ENCODE data around the gene FAM118A. TPM values are rescaled to one million over a fixed set of nuclear protein-coding genes. Genes with fewer than 3 reads are reported as not detected.
A peak's percentile ranks its signal among the peaks of the same experiment; 100 is the strongest.
"Not testable (repeated sequence)": the region's sequence is repeated elsewhere in the genome, so short reads cannot be mapped to it uniquely, and the experiment has no call there.

The FAM118A gene
- 49.7 and 59.3 TPM in 2 replicates for total RNA-seq

- Mint-ChIP-seq H3K9me3 (no peaks in the 10 kb centered on the region), H3K36me3 (ENCODE audit: low read depth) (peaks cover 9% of the 10 kb centered on the region), H3K27me3 (no peaks in the 10 kb centered on the region), H3K4me1 (peaks cover 36% of the 10 kb centered on the region), H3K4me3 (peak within 1 kb of the TSS; percentile 85), H3K27ac (peak within 1 kb of the TSS; percentile 90)
- ChIA-PET CTCF (no interaction called here), POLR2A (interaction anchor here (0.6 to 2.9 kb wide), 11 partner anchors 10 to 349 kb away, joined by 3 to 20 read pairs (median 4); partner anchors contain the start of gene UPK3A)
- peak; percentile 100 for DNase-seq
- TF ChIP-seq CTCF (IDR thresholded peaks at IDR 0.05): no peak
- peak; percentile 86 for ATAC-seq (ENCODE audit: low read depth)
- intact Hi-C loops (cut with micrococcal nuclease): loop anchor here (1.0 to 5.0 kb wide), 7 partner anchors 9 to 147 kb away; partner anchors contain the start of genes KIAA0930, NUP50, RIBC2 and SMC1B
Observed at GRCh38 chr22:45309422-45310227, at the start of gene FAM118A. FAM118A (plus strand) TSS chr22:45309934; CDS start chr22:45322380, 12,446 bp downstream.

GRCh38 chr22:45260395-45260759 lies 49.4 kb upstream of the FAM118A start:
- ATAC-seq (ENCODE audit: low read depth); DNase-seq; H3K9me3 Mint-ChIP-seq; H3K27ac Mint-ChIP-seq; H3K27me3 Mint-ChIP-seq; H3K4me3 Mint-ChIP-seq; H3K36me3 Mint-ChIP-seq (ENCODE audit: low read depth); CTCF ChIA-PET; POLR2A ChIA-PET: not testable (repeated sequence)
- intact Hi-C loops (cut with micrococcal nuclease): loop anchor here (5.0 kb wide), 1 partner anchor 158 kb away; no protein-coding TSS in a partner anchor
- H3K4me1 Mint-ChIP-seq: peaks cover 51% of the 10 kb centered on the region

- Mint-ChIP-seq H3K36me3 (ENCODE audit: low read depth) (no peaks in the 10 kb centered on the region), H3K4me1 (peaks cover 55% of the 10 kb centered on the region)
- CTCF ChIA-PET: interaction anchor here (0.9 kb wide), 1 partner anchor 24 kb away, joined by 3 read pairs; no protein-coding TSS in a partner anchor
Observed at GRCh38 chr22:45261407-45262088, 48.2 kb upstream of the FAM118A start.

GRCh38 chr22:45262195-45262930 lies 47.4 kb upstream of the FAM118A start:
- Mint-ChIP-seq H3K27me3 (no peaks in the 10 kb centered on the region), H3K27ac (no peak overlapping the region), H3K36me3 (ENCODE audit: low read depth) (no peaks in the 10 kb centered on the region), H3K4me3 (peak overlapping the region; percentile 38), H3K4me1 (peaks cover 52% of the 10 kb centered on the region), H3K9me3 (no peaks in the 10 kb centered on the region)
- CTCF ChIA-PET: interaction anchor here (0.9 to 1.4 kb wide), 3 partner anchors 25 to 27 kb away, joined by 3 to 4 read pairs (median 4); no protein-coding TSS in a partner anchor
- intact Hi-C loops (cut with micrococcal nuclease): loop anchor here (5.0 kb wide), 1 partner anchor 160 kb away; no protein-coding TSS in a partner anchor
- no peak for ATAC-seq (ENCODE audit: low read depth)
- peak; percentile 21 for DNase-seq
- no peak for TF ChIP-seq CTCF (IDR thresholded peaks at IDR 0.05)
- POLR2A ChIA-PET: interaction anchor here (0.8 to 3.4 kb wide), 10 partner anchors 13 to 686 kb away, joined by 3 to 27 read pairs (median 4); partner anchors contain the start of gene NUP50

More at GRCh38 chr22:45261407-45262088, 48.2 kb upstream of the FAM118A start:
- H3K27me3 Mint-ChIP-seq: no peaks in the 10 kb centered on the region
- DNase-seq (no peak), ATAC-seq (ENCODE audit: low read depth) (no peak)
- H3K9me3 Mint-ChIP-seq: no peaks in the 10 kb centered on the region
- H3K27ac Mint-ChIP-seq: no peak overlapping the region
- POLR2A ChIA-PET: interaction anchor here (1.4 to 3.4 kb wide), 4 partner anchors 12 to 98 kb away, joined by 3 to 27 read pairs (median 17); partner anchors contain the start of gene NUP50
- no peak for TF ChIP-seq CTCF (IDR thresholded peaks at IDR 0.05)
- intact Hi-C loops (cut with micrococcal nuclease): loop anchor here (5.0 kb wide), 1 partner anchor 159 kb away; no protein-coding TSS in a partner anchor
- peak overlapping the region; percentile 44 for H3K4me3 Mint-ChIP-seq
